ENCODE data around the gene MRPL9.

MRPL9 gene

GRCh38 chr1:151801310-151801820 is 38.1 kb upstream of the MRPL9 start:
- Histone ChIP-seq H3K9ac (ENCODE audit: low read length) (no peak overlapping the region), H3K4me2 (ENCODE audit: low read depth, low read length, poor library complexity, severe bottlenecking) (no peak overlapping the region), H3K27me3 (ENCODE audit: low read length) (no peaks in the 10 kb centered on the region), H3K4me3 (ENCODE audit: insufficient read depth, low read length, poor library complexity, severe bottlenecking) (no peak overlapping the region), H3K9me3 (ENCODE audit: insufficient read depth, low read length) (no peaks in the 10 kb centered on the region), H2AFZ (ENCODE audit: low read depth, low read length, severe bottlenecking) (no peak overlapping the region), H3K36me3 (ENCODE audit: low read length) (no peaks in the 10 kb centered on the region), H3K27ac (ENCODE audit: low read depth, low read length) (no peak overlapping the region), H3K79me2 (ENCODE audit: insufficient read depth, low read length) (no peaks in the 10 kb centered on the region), H4K20me1 (ENCODE audit: low read depth, low read length) (no peaks in the 10 kb centered on the region), H3K9me2 (replicated peaks; ENCODE audit: insufficient read depth, low read length) (no peaks in the 10 kb centered on the region), H3F3A (ENCODE audit: insufficient read depth) (no peaks in the 10 kb centered on the region)
- TF ChIP-seq CTCF (IDR thresholded peaks at IDR 0.05; ENCODE audit: insufficient read depth, low read length, poor library complexity, severe bottlenecking) (no peak), EZH2phosphoT487 (conservative IDR thresholded peaks at IDR 0.05; ENCODE audit: low read length) (no peak)

GRCh38 chr1:151800830-151801229 is 37.5 kb upstream of the MRPL9 start:
- TF ChIP-seq CTCF (IDR thresholded peaks at IDR 0.05; ENCODE audit: insufficient read depth, low read length, poor library complexity, severe bottlenecking) (no peak), EZH2phosphoT487 (conservative IDR thresholded peaks at IDR 0.05; ENCODE audit: low read length) (no peak)
- H3K4me2 ChIP-seq (ENCODE audit: low read depth, low read length, poor library complexity, severe bottlenecking): no peak overlapping the region

GRCh38 chr1:151799179-151800022 is 36.1 kb upstream of the MRPL9 start:
- H3F3A ChIP-seq (ENCODE audit: insufficient read depth): no peaks in the 10 kb centered on the region
- no peak overlapping the region for H3K4me2 ChIP-seq (ENCODE audit: low read depth, low read length, poor library complexity, severe bottlenecking)
- H3K9me3 ChIP-seq (ENCODE audit: insufficient read depth, low read length): no peaks in the 10 kb centered on the region
- TF ChIP-seq EZH2phosphoT487 (conservative IDR thresholded peaks at IDR 0.05; ENCODE audit: low read length) (no peak), CTCF (IDR thresholded peaks at IDR 0.05; ENCODE audit: insufficient read depth, low read length, poor library complexity, severe bottlenecking) (no peak)
- no peaks in the 10 kb centered on the region for H3K79me2 ChIP-seq (ENCODE audit: insufficient read depth, low read length)
- H2AFZ ChIP-seq (ENCODE audit: low read depth, low read length, severe bottlenecking): no peak overlapping the region
- no peak overlapping the region for H3K4me3 ChIP-seq (ENCODE audit: insufficient read depth, low read length, poor library complexity, severe bottlenecking)
- no peak overlapping the region for H3K27ac ChIP-seq (ENCODE audit: low read depth, low read length)
- H3K27me3 ChIP-seq (ENCODE audit: low read length): no peaks in the 10 kb centered on the region
- no peak overlapping the region for H3K9ac ChIP-seq (ENCODE audit: low read length)
- H4K20me1 ChIP-seq (ENCODE audit: low read depth, low read length): no peaks in the 10 kb centered on the region
- H3K36me3 ChIP-seq (ENCODE audit: low read length): no peaks in the 10 kb centered on the region
- no peaks in the 10 kb centered on the region for H3K9me2 ChIP-seq (replicated peaks; ENCODE audit: insufficient read depth, low read length)

More at GRCh38 chr1:151800830-151801229, 37.5 kb upstream of the MRPL9 start:
- H3F3A ChIP-seq (ENCODE audit: insufficient read depth): no peaks in the 10 kb centered on the region
- no peak overlapping the region for H2AFZ ChIP-seq (ENCODE audit: low read depth, low read length, severe bottlenecking)
- H3K9me2 ChIP-seq (replicated peaks; ENCODE audit: insufficient read depth, low read length): no peaks in the 10 kb centered on the region
- H4K20me1 ChIP-seq (ENCODE audit: low read depth, low read length): no peaks in the 10 kb centered on the region
- H3K4me3 ChIP-seq (ENCODE audit: insufficient read depth, low read length, poor library complexity, severe bottlenecking): no peak overlapping the region
- no peaks in the 10 kb centered on the region for H3K36me3 ChIP-seq (ENCODE audit: low read length)
- no peaks in the 10 kb centered on the region for H3K27me3 ChIP-seq (ENCODE audit: low read length)
- no peak overlapping the region for H3K9ac ChIP-seq (ENCODE audit: low read length)
- no peaks in the 10 kb centered on the region for H3K79me2 ChIP-seq (ENCODE audit: insufficient read depth, low read length)
- H3K27ac ChIP-seq (ENCODE audit: low read depth, low read length): no peak overlapping the region
- H3K9me3 ChIP-seq (ENCODE audit: insufficient read depth, low read length): no peaks in the 10 kb centered on the region
